MM.1S (cell line): ENCODE results near the gene DNAJB6.

Experiments
- EZH2 ChIP-seq: fragments of 300-600 bp; sonication (generic); optimal IDR thresholded peaks from 2 replicates; pipeline ENCODE3; 2017; ENCODE audit warnings: low read depth, mild to moderate bottlenecking, antibody characterized with exemption, low read length, mixed read lengths
- TF ChIP-seq, protein P1 (sequence below): fragments of 300-600 bp; sonication (generic); IDR thresholded peaks from 2 replicates; pipeline ENCODE4 v1.5.1; 2016; ENCODE audit warnings: antibody characterized with exemption, low read length, mixed read lengths

- TF ChIP-seq, protein P1, sequence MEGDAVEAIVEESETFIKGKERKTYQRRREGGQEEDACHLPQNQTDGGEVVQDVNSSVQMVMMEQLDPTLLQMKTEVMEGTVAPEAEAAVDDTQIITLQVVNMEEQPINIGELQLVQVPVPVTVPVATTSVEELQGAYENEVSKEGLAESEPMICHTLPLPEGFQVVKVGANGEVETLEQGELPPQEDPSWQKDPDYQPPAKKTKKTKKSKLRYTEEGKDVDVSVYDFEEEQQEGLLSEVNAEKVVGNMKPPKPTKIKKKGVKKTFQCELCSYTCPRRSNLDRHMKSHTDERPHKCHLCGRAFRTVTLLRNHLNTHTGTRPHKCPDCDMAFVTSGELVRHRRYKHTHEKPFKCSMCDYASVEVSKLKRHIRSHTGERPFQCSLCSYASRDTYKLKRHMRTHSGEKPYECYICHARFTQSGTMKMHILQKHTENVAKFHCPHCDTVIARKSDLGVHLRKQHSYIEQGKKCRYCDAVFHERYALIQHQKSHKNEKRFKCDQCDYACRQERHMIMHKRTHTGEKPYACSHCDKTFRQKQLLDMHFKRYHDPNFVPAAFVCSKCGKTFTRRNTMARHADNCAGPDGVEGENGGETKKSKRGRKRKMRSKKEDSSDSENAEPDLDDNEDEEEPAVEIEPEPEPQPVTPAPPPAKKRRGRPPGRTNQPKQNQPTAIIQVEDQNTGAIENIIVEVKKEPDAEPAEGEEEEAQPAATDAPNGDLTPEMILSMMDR, result no peak
- TF ChIP-seq EZH2, result no peak
Measured at GRCh38 chr7:157428554-157428945, 91.7 kb downstream of the DNAJB6 start.
